Ovary (tissue), 9 donors: ENCODE results near the gene S100A2. TPM values are rescaled to one million over a fixed set of nuclear protein-coding genes. Genes with fewer than 3 reads are reported as not detected.

Experiments used
- DNase-seq, 5 donors: peaks; one replicate each; pipeline ENCODE4 v3.0.0-alpha.2; 2019 to 2020
- H3K27ac ChIP-seq, 2 donors: fragments of 200-600 bp; one replicate each; pipeline versions ENCODE4 v1.5.1 to v1.8.0; 2019 to 2022
- H3K27me3 ChIP-seq: fragments of 200-600 bp; one replicate; pipeline ENCODE4 v1.8.0; 2022
- H3K36me3 ChIP-seq: fragments of 200-600 bp; sonication (generic); one replicate; pipeline ENCODE4 v1.5.1; 2019
- H3K4me1 ChIP-seq: one replicate; pipeline ENCODE4 v1.8.1; 2013; ENCODE audit warnings: mild to moderate bottlenecking, moderate library complexity; ENCODE audit not compliant: insufficient read depth
- H3K4me3 ChIP-seq: fragments of 200-600 bp; sonication (generic); one replicate; pipeline ENCODE4 v1.5.1; 2017
- H3K9me3 ChIP-seq, 2 donors: fragments of 200-600 bp in 1 of 2; sonication (generic) in 1 of 2; one replicate each; pipeline versions ENCODE4 v1.5.1 to v1.8.1; 2013 to 2019; ENCODE audit warnings: mild to moderate bottlenecking in 1 of 2, moderate library complexity in 1 of 2
- CTCF ChIP-seq, 3 donors: fragments of 450-650 bp in 2 of 3; fragments of 200-600 bp in 1 of 3; IDR thresholded peaks; one replicate each; pipeline versions ENCODE4 v1.5.1 to v1.8.0; 2016 to 2022; ENCODE audit warnings: antibody characterized with exemption in 3 of 3, mild to moderate bottlenecking in 1 of 3
- EP300 ChIP-seq: sonication (generic); formaldehyde crosslinking; IDR thresholded peaks from one replicate; pipeline ENCODE4 v1.6.1; 2017; ENCODE audit warnings: antibody characterized with exemption
- POLR2A ChIP-seq: fragments of 450-650 bp; IDR thresholded peaks from one replicate; pipeline ENCODE4 v1.6.1; 2017; ENCODE audit warnings: antibody characterized with exemption, mild to moderate bottlenecking, moderate library complexity
- WGBS, 3 donors: extraction: QIAGEN DNeasy Blood & Tissue Kit in 1 of 3; methylation state at CpG; one replicate each; pipeline versions ENCODE4 v1.1.5 to v1.1.7; 2013 to 2017; 5-methylcytosine and 5-hydroxymethylcytosine counted together
- intact Hi-C, 4 donors: fragments of 100-400 bp; cut with DNase I; formaldehyde crosslinking; loops; one replicate each; pipeline versions ENCODE4 v1.11.0 to v1.15.1; 2022 to 2023
- polyA plus RNA-seq, 2 donors: library from polyadenylated mRNA; stranded (reverse); fragments of 200-250 nt in 1 of 2; fragments of 350-450 nt in 1 of 2; fragmentation: Illumina TruSeq in 1 of 2; extraction: RNeasy Lipid Tissue Mini Kit (QIAGEN cat#74804) in 1 of 2; gene quantifications; one replicate each; pipeline ENCODE4 v1.2.3, GENCODE V29; 2013 to 2014
- total RNA-seq, 7 donors: library from RNA; depleted of rRNA in 2 of 7; stranded (reverse); fragments of >200 nt in 2 of 7; fragmentation: NEBNext Ultra II Directional in 3 of 7; extraction: Animal tissue kit (Norgen Biotek cat#: 25700) in 3 of 7; gene quantifications; one replicate each; pipeline versions ENCODE4 v1.1.0 to v1.2.4, GENCODE V29; 2016 to 2023
- donor health status: DM: no; HTN: no; CAD: no; lungs with moderate emphysema.
- donor health status: DM: no; HTN: no; CAD: no.
- donor health status: Bipolar disorder and iron deficiency.
- donor health status: DM: yes; HTN: yes; CAD: no.
- donor health status: DM: no; HTN: no; CAD: no.
- donor health status: DM: yes; HTN: yes; CAD: no.

The S100A2 gene
- total and polyA plus RNA-seq, 9 donors = 0.61 to 4.0 (median 1.8) TPM; not detected in 2

DNA sequence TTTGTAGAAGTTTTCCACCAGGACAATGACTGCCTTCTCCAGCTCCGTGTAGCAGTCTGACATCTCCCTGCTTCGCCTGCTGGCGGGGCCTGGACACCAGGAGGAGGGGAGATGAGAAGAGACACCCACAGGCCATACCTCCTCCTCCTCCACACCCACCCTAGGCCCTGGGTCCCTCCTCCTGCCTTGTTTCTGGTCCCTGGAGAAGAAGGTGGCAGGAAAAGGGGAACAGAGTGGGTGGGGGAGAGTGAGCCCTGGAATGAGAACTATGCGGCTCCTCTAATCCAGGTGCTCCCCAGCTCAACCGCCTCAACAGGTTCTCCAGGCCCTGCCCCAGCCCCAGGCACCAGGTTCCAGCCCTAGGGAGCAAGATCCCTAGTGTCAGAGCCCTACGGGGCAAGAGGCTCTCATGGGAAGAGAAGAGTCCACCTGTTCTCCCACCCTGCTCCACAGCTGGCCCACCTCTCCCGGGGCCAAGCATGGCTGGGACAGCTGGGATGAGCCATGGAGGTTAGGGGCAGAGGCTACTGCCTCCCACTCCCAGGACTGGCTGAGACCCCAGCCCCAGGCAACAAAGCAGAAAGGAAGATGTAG, 42.5 kb upstream of the S100A2 start:
- Histone ChIP-seq H3K4me3 (peak overlapping the region; percentile 24), H3K9me3 (no peaks in the 10 kb centered on the region), H3K4me1 (peaks cover 30% of the 10 kb centered on the region), H3K27ac (peak overlapping the region; percentile 39 to 72), H3K27me3 (no peaks in the 10 kb centered on the region), H3K36me3 (no peaks in the 10 kb centered on the region)
- TF ChIP-seq POLR2A = no peak
- TF ChIP-seq EP300 = no peak
- TF ChIP-seq CTCF (IDR thresholded peaks at IDR 0.05) = no peak
- no peak for DNase-seq
- WGBS, 3 donors = 70 to 75% (median 73%) methylated on average over 7 of the region's 7 CpGs
- intact Hi-C loops = no loop called here

- Histone ChIP-seq H3K9me3 (no peaks in the 10 kb centered on the region), H3K27me3 (no peaks in the 10 kb centered on the region), H3K27ac (no peak overlapping the region), H3K36me3 (no peaks in the 10 kb centered on the region), H3K4me1 (peaks cover 29% of the 10 kb centered on the region), H3K4me3 (peak overlapping the region; percentile 24)
- DNase-seq = no peak
- intact Hi-C loops = no loop called here
- no peak for TF ChIP-seq CTCF (IDR thresholded peaks at IDR 0.05)
- TF ChIP-seq POLR2A = no peak
- TF ChIP-seq EP300 = no peak
- 86 to 92% (median 91%) methylated on average over 8 of the region's 8 CpGs for WGBS, 3 donors
These were observed 41.7 kb upstream of the S100A2 start for GRCh38 chr1:153607381-153607780.

- WGBS, 3 donors = 89 to 94% (median 93%) methylated on average over 11 of the region's 11 CpGs
- Histone ChIP-seq H3K4me1 (peaks cover 29% of the 10 kb centered on the region), H3K27ac (no peak overlapping the region), H3K27me3 (no peaks in the 10 kb centered on the region), H3K4me3 (no peak overlapping the region), H3K36me3 (no peaks in the 10 kb centered on the region), H3K9me3 (no peaks in the 10 kb centered on the region)
- TF ChIP-seq CTCF (IDR thresholded peaks at IDR 0.05) (no peak), EP300 (no peak), POLR2A (no peak)
- intact Hi-C loops = no loop called here
- no peak for DNase-seq
These were observed 40.5 kb upstream of the S100A2 start for GRCh38 chr1:153606194-153606593.

GRCh38 chr1:153602749-153603148, 37.1 kb upstream of the S100A2 start:
- Histone ChIP-seq H3K27me3 (no peaks in the 10 kb centered on the region), H3K27ac (no peak overlapping the region), H3K4me1 (peaks cover 3% of the 10 kb centered on the region), H3K9me3 (no peaks in the 10 kb centered on the region), H3K36me3 (no peaks in the 10 kb centered on the region), H3K4me3 (no peak overlapping the region)
- intact Hi-C loops = no loop called here
- no peak for TF ChIP-seq CTCF (IDR thresholded peaks at IDR 0.05)
- TF ChIP-seq EP300 = no peak
- no peak for TF ChIP-seq POLR2A
- DNase-seq = no peak
- 88 to 90% (median 89%) methylated on average over 6 of the region's 6 CpGs for WGBS, 3 donors
